Endodermal cell (in vitro differentiated cells): ENCODE measurements around the gene ROR2. TPM values are rescaled to one million over a fixed set of nuclear protein-coding genes. Genes with fewer than 3 reads are reported as not detected.

ENCODE experiments used
- DNase-seq: peaks from one replicate; pipeline ENCODE4 v3.0.0-alpha.2; 2017
- H3K27ac ChIP-seq: 2 replicates; pipeline ENCODE4 v1.5.1; 2013; ENCODE audit warnings: mild to moderate bottlenecking, low read depth, low read length, moderate library complexity
- H3K27me3 ChIP-seq: 2 replicates; pipeline ENCODE4 v1.6.1; 2013; ENCODE audit warnings: mild to moderate bottlenecking, low read length, moderate library complexity; ENCODE audit not compliant: insufficient read depth, control insufficient read depth, poor library complexity, severe bottlenecking
- H3K36me3 ChIP-seq: 2 replicates; pipeline ENCODE4 v1.7.0; 2013; ENCODE audit warnings: mild to moderate bottlenecking, low read length, moderate library complexity; ENCODE audit not compliant: control insufficient read depth, insufficient read depth
- H3K4me1 ChIP-seq: one replicate; pipeline ENCODE4 v1.7.0; 2013; ENCODE audit warnings: low read length; ENCODE audit not compliant: control insufficient read depth, insufficient read depth
- H3K4me3 ChIP-seq: 2 replicates; pipeline ENCODE4 v1.5.1; 2013; ENCODE audit warnings: mild to moderate bottlenecking, low read length, moderate library complexity
- H3K9ac ChIP-seq: 2 replicates; pipeline ENCODE4 v1.6.1; 2013; ENCODE audit warnings: mild to moderate bottlenecking, low read length, moderate library complexity; ENCODE audit not compliant: poor library complexity, severe bottlenecking; ENCODE audit errors: extremely low read depth
- H3K9me3 ChIP-seq: 2 replicates; pipeline ENCODE4 v1.6.1; 2013; ENCODE audit warnings: mild to moderate bottlenecking, low read length, moderate library complexity; ENCODE audit not compliant: control insufficient read depth
- H3K27ac Mint-ChIP-seq: 2 replicates; pipeline ENCODE4 v1.8.0; 2020; ENCODE audit warnings: mixed read lengths
- H3K27me3 Mint-ChIP-seq: 2 replicates; pipeline ENCODE4 v1.8.0; 2021; ENCODE audit warnings: mild to moderate bottlenecking, mixed read lengths; ENCODE audit not compliant: insufficient read depth
- H3K36me3 Mint-ChIP-seq: 2 replicates; pipeline ENCODE4 v1.8.0; 2020; ENCODE audit warnings: low read depth, mixed read lengths
- H3K4me1 Mint-ChIP-seq: 2 replicates; pipeline ENCODE4 v1.8.0; 2020; ENCODE audit warnings: mixed read lengths
- H3K4me3 Mint-ChIP-seq: 2 replicates; pipeline ENCODE4 v1.8.0; 2020; ENCODE audit warnings: mild to moderate bottlenecking, moderate library complexity, mixed read lengths
- H3K9me3 Mint-ChIP-seq: 2 replicates; pipeline ENCODE4 v1.8.0; 2020; ENCODE audit warnings: mild to moderate bottlenecking, mixed read lengths
- CTCF ChIP-seq: fragments of 200-600 bp; sonication (generic); conservative IDR thresholded peaks from 2 replicates; pipeline ENCODE4 v1.5.0; 2021; ENCODE audit warnings: antibody characterized with exemption, mild to moderate bottlenecking
- WGBS, 2 experiments: methylation state at CpG; one replicate each; pipeline versions ENCODE4 v1.1.5 to v1.1.7; 2013; ENCODE audit warnings: missing lambda C conversion rate in 2 of 2, mixed read lengths in 1 of 2; ENCODE audit not compliant: insufficient coverage in 1 of 2, insufficient read length in 1 of 2; 5-methylcytosine and 5-hydroxymethylcytosine counted together
- total RNA-seq, 2 donors: library from RNA; stranded (reverse); fragmentation: NEBNext Ultra II Directional in 1 of 2; extraction: Animal tissue kit (Norgen Biotek cat#: 25700) in 1 of 2; gene quantifications; 2 replicates in 1 of 2; 3 replicates in 1 of 2; pipeline ENCODE4 v1.2.1, GENCODE V29; 2021

Gene ROR2
- total RNA-seq, 2 donors from 2014 or later: 104 to 160 TPM

GRCh38 chr9:91720313-91720712 lies 229.7 kb downstream of the ROR2 start:
- no peak overlapping the region for H3K27ac Mint-ChIP-seq
- no peak overlapping the region for H3K9ac ChIP-seq
- H3K27me3 ChIP-seq: no peaks in the 10 kb centered on the region
- H3K4me3 ChIP-seq: no peak overlapping the region
- DNase-seq: peak; percentile 3
- no peak overlapping the region for H3K27ac ChIP-seq
- peaks cover 89% of the 10 kb centered on the region for H3K36me3 ChIP-seq
- peaks cover 29% of the 10 kb centered on the region for H3K4me1 Mint-ChIP-seq
- peaks cover 17% of the 10 kb centered on the region for H3K9me3 Mint-ChIP-seq
- no peaks in the 10 kb centered on the region for H3K27me3 Mint-ChIP-seq
- H3K9me3 ChIP-seq: peaks cover 17% of the 10 kb centered on the region
- H3K4me1 ChIP-seq: peaks cover 23% of the 10 kb centered on the region
- no peak overlapping the region for H3K4me3 Mint-ChIP-seq
- no peak for TF ChIP-seq CTCF
- 88 to 97% methylated on average over 2 to 3 of the region's 3 CpGs for WGBS, 2 experiments
- peaks cover 72% of the 10 kb centered on the region for H3K36me3 Mint-ChIP-seq

- H3K36me3 ChIP-seq: peaks cover 78% of the 10 kb centered on the region
- no peak overlapping the region for H3K9ac ChIP-seq
- Mint-ChIP-seq H3K9me3 (peaks cover 17% of the 10 kb centered on the region), H3K27ac (no peak overlapping the region), H3K36me3 (peaks cover 52% of the 10 kb centered on the region), H3K4me3 (no peak overlapping the region), H3K4me1 (peaks cover 23% of the 10 kb centered on the region), H3K27me3 (no peaks in the 10 kb centered on the region)
- peak; percentile 48 for DNase-seq
- no peak for TF ChIP-seq CTCF
- H3K9me3 ChIP-seq: peaks cover 17% of the 10 kb centered on the region
- no peaks in the 10 kb centered on the region for H3K27me3 ChIP-seq
- no peak overlapping the region for H3K27ac ChIP-seq
- H3K4me1 ChIP-seq: peaks cover 18% of the 10 kb centered on the region
- no peak overlapping the region for H3K4me3 ChIP-seq
- 93 to 98% methylated on average over 3 to 9 of the region's 9 CpGs for WGBS, 2 experiments
These were observed 232.0 kb downstream of the ROR2 start for GRCh38 chr9:91718071-91718470.

GRCh38 chr9:91716815-91717214 lies 233.2 kb downstream of the ROR2 start:
- H3K27me3 Mint-ChIP-seq: no peaks in the 10 kb centered on the region
- no peak overlapping the region for H3K27ac Mint-ChIP-seq
- peaks cover 40% of the 10 kb centered on the region for H3K36me3 Mint-ChIP-seq
- H3K4me3 Mint-ChIP-seq: no peak overlapping the region
- H3K36me3 ChIP-seq: peaks cover 68% of the 10 kb centered on the region
- peaks cover 17% of the 10 kb centered on the region for H3K9me3 Mint-ChIP-seq
- peaks cover 11% of the 10 kb centered on the region for H3K4me1 Mint-ChIP-seq
- H3K4me3 ChIP-seq: no peak overlapping the region
- no peaks in the 10 kb centered on the region for H3K27me3 ChIP-seq
- 97 to 98% methylated on average over 5 to 7 of the region's 7 CpGs for WGBS, 2 experiments
- H3K9me3 ChIP-seq: peaks cover 17% of the 10 kb centered on the region
- peaks cover 5% of the 10 kb centered on the region for H3K4me1 ChIP-seq
- no peak overlapping the region for H3K9ac ChIP-seq
- H3K27ac ChIP-seq: no peak overlapping the region
- DNase-seq: no peak
- TF ChIP-seq CTCF: no peak
